Smooth muscle cell (in vitro differentiated cells): ENCODE data around the gene PSTPIP1. TPM values are rescaled to one million over a fixed set of nuclear protein-coding genes. Genes with fewer than 3 reads are reported as not detected.

Experiments used
- DNase-seq: peaks from one replicate; lab custom pipeline; 2025; ENCODE audit not compliant: unreplicated experiment; lab: John Stamatoyannopoulos, UW
- H2AFZ ChIP-seq: fragments of 200-600 bp; sonication (generic); 2 replicates; pipeline ENCODE4 v1.6.0; 2016; ENCODE audit warnings: antibody characterized with exemption, low read depth, mild to moderate bottlenecking
- H3F3A ChIP-seq: fragments of 200-600 bp; sonication (generic); 2 replicates; pipeline ENCODE4 v1.6.0; 2017; ENCODE audit warnings: antibody characterized with exemption, low read depth
- H3K27ac ChIP-seq: fragments of 200-600 bp; sonication (generic); 2 replicates; pipeline ENCODE4 v1.5.1; 2016; ENCODE audit warnings: low read depth, mild to moderate bottlenecking
- H3K27me3 ChIP-seq: fragments of 200-600 bp; sonication (generic); 2 replicates; pipeline ENCODE4 v1.6.1; 2016; ENCODE audit warnings: low read depth, mild to moderate bottlenecking
- H3K36me3 ChIP-seq: fragments of 200-600 bp; sonication (generic); 2 replicates; pipeline ENCODE4 v1.5.1; 2016; ENCODE audit warnings: low read depth
- H3K4me1 ChIP-seq: fragments of 200-600 bp; sonication (generic); 2 replicates; pipeline ENCODE4 v1.5.1; 2016; ENCODE audit warnings: low read depth
- H3K4me2 ChIP-seq: fragments of 200-600 bp; sonication (generic); 2 replicates; pipeline ENCODE4 v1.6.0; 2016; ENCODE audit warnings: mild to moderate bottlenecking
- H3K4me3 ChIP-seq: fragments of 200-600 bp; sonication (generic); 2 replicates; pipeline ENCODE4 v1.5.1; 2016; ENCODE audit warnings: mild to moderate bottlenecking
- H3K79me2 ChIP-seq: fragments of 200-600 bp; sonication (generic); 2 replicates; pipeline ENCODE4 v1.6.0; 2016; ENCODE audit warnings: low read depth, mild to moderate bottlenecking
- H3K9ac ChIP-seq: fragments of 200-600 bp; sonication (generic); 2 replicates; pipeline ENCODE4 v1.6.0; 2016; ENCODE audit warnings: low read depth
- H3K9me3 ChIP-seq: fragments of 200-600 bp; sonication (generic); replicated peaks from 2 replicates; pipeline ENCODE4 v1.5.1; 2016; ENCODE audit warnings: low read depth
- H4K20me1 ChIP-seq: fragments of 200-600 bp; sonication (generic); 2 replicates; pipeline ENCODE4 v1.6.0; 2016; ENCODE audit warnings: low read depth
- CTCF ChIP-seq: fragments of 200-600 bp; sonication (generic); IDR thresholded peaks from 2 replicates; pipeline ENCODE4 v1.5.1; 2017; ENCODE audit warnings: borderline replicate concordance, mild to moderate bottlenecking, antibody characterized with exemption; ENCODE audit not compliant: insufficient read depth, poor library complexity, severe bottlenecking
- WGBS: methylation state at CpG from one replicate; pipeline ENCODE4 v1.1.7; 2016; ENCODE audit warnings: low lambda C conversion rate; 5-methylcytosine and 5-hydroxymethylcytosine counted together
- polyA plus RNA-seq: library from polyadenylated mRNA; unstranded; fragments of >200 nt; fragmentation: Nextera tagmentation; extraction: Ambion mirVana; gene quantifications from 2 replicates; pipeline ENCODE4 v1.2.1, GENCODE V29; 2016
- total RNA-seq: library from RNA; depleted of rRNA; stranded (reverse); fragments of >200 nt; gene quantifications from 2 replicates; pipeline ENCODE4 v1.2.3, GENCODE V29; 2014

PSTPIP1 gene
- total and polyA plus RNA-seq, 2 experiments from 2014 or later = 0.38 TPM; not detected in 1

GRCh38 chr15:77022646-77023575 is 28.0 kb downstream of the PSTPIP1 start:
- Histone ChIP-seq H3K4me3 (no peak overlapping the region), H2AFZ (no peak overlapping the region), H3F3A (no peaks in the 10 kb centered on the region), H3K27ac (no peak overlapping the region), H4K20me1 (no peaks in the 10 kb centered on the region), H3K9me3 (no peaks in the 10 kb centered on the region), H3K4me1 (no peaks in the 10 kb centered on the region), H3K27me3 (no peaks in the 10 kb centered on the region), H3K4me2 (no peak overlapping the region), H3K36me3 (no peaks in the 10 kb centered on the region), H3K9ac (no peak overlapping the region), H3K79me2 (no peaks in the 10 kb centered on the region)
- DNase-seq = no peak
- WGBS = 95% methylated on average over 14 of the region's 14 CpGs
- TF ChIP-seq CTCF = no peak

GRCh38 chr15:77023576-77024272 is 28.8 kb downstream of the PSTPIP1 start:
- H3K27me3 ChIP-seq = no peaks in the 10 kb centered on the region

GRCh38 chr15:77024273-77025082 is 29.6 kb downstream of the PSTPIP1 start:
- DNase-seq = peak; percentile 15

More at GRCh38 chr15:77023576-77024272, 28.8 kb downstream of the PSTPIP1 start:
- Histone ChIP-seq H4K20me1 (no peaks in the 10 kb centered on the region), H3F3A (no peaks in the 10 kb centered on the region), H2AFZ (no peak overlapping the region), H3K4me3 (no peak overlapping the region), H3K36me3 (no peaks in the 10 kb centered on the region), H3K4me2 (no peak overlapping the region), H3K79me2 (no peaks in the 10 kb centered on the region), H3K9me3 (no peaks in the 10 kb centered on the region), H3K4me1 (no peaks in the 10 kb centered on the region), H3K27ac (no peak overlapping the region), H3K9ac (no peak overlapping the region)
- WGBS = 64% methylated on average over 15 of the region's 20 CpGs
- TF ChIP-seq CTCF = no peak
- DNase-seq = no peak

More at GRCh38 chr15:77024273-77025082, 29.6 kb downstream of the PSTPIP1 start:
- Histone ChIP-seq H3K4me1 (no peaks in the 10 kb centered on the region), H3K27me3 (no peaks in the 10 kb centered on the region), H3F3A (no peaks in the 10 kb centered on the region), H3K36me3 (no peaks in the 10 kb centered on the region), H3K4me3 (no peak overlapping the region), H2AFZ (no peak overlapping the region), H3K27ac (no peak overlapping the region), H3K79me2 (no peaks in the 10 kb centered on the region), H3K4me2 (no peak overlapping the region), H3K9me3 (no peaks in the 10 kb centered on the region), H3K9ac (no peak overlapping the region), H4K20me1 (no peaks in the 10 kb centered on the region)
- peak; percentile 95 for TF ChIP-seq CTCF
- 18% methylated on average over 12 of the region's 17 CpGs for WGBS
